ENCODE measurements around the gene CD177.
"Not testable (repeated sequence)": the region's sequence is repeated elsewhere in the genome, so short reads cannot be mapped to it uniquely, and the experiment has no call there.

Gene CD177

DNA sequence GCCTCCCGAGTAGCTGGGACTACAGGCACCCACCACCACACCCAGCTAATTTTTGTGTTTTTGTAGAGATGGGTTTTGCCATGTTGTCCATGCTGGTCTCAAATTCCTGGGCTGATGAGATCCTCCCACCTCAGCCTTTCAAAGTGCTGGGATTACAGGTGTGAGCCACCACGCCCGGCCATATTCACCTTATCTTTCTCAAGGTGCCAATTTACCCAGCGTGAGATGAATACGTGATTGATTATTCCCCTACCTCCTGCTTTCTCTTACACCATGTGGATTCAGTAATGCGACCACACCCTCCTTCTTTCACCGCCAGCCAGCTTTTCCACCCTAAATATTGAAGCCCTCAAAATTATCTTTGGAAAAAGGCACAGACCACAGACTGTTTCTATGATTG, 29.8 kb downstream of the CD177 start:
- not testable (repeated sequence) for DNase-seq

DNA sequence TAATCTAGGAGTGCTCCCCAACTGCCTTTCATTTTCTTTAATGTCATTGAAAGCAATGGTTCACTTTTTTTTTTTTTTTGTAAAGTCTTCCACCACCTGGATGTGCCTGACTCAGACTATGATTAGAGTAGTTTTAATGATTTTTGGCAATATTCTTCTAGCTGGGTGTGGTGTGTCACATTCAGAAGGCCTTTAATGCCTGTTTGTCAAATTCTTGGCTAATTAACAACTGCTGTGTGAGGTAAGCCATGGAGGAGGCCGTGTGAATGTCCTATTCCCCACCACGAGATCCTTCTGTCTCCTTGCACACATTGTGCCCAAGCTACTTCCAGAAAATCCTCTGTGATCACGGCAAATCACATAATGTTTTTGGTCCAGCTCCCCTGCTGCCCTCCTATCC, 30.3 kb downstream of the CD177 start:
- DNase-seq, result not testable (repeated sequence)

DNA sequence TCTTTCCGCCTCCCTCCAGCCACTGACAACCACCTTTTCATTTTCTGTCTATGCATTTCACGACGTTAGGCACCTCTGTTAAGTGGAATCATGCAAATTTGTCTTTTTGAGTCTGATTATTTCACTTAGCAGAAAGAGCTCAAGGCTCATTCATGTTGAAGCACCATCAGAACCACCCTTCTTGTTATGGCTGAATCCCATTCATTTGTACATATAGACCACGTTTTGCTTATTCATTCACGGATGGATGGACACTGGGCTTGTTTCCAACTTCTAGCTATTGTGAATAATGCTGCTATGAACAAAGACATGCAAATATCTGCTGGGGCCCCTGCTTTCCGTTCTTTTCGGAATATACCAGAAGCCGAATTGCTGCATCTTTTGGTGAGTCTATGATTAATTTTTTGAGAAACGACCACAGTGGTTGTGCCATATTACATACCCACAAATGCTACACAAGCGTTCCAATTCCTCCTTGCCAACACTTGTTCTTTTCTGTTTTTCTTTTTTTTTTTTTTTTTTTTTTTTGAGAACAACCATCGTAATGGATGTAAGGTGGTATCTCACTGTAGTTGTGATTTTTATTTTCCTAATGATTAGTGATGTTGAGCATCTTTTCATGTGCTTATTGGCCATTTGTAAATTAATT, 37.5 kb downstream of the CD177 start:
- not testable (repeated sequence) for DNase-seq

DNA sequence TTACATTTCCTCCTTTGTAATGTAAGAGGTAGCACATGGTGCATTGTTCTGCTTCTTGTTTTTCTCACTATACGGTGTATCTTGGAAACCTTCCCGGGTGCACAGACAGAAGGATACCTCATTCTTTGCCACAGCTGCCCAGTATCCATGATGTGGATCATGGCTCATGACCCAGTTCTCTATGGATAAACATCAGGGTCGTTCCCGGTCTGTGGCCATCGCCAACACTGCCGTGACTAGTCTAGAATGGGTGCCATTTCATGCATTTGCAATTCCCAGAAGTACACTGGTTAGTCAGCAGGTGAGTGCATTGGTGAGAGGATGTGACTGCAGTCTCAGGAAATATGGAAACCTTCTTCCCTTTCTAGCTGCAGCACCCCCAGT, 38.1 kb downstream of the CD177 start:
- DNase-seq, result not testable (repeated sequence)

DNA sequence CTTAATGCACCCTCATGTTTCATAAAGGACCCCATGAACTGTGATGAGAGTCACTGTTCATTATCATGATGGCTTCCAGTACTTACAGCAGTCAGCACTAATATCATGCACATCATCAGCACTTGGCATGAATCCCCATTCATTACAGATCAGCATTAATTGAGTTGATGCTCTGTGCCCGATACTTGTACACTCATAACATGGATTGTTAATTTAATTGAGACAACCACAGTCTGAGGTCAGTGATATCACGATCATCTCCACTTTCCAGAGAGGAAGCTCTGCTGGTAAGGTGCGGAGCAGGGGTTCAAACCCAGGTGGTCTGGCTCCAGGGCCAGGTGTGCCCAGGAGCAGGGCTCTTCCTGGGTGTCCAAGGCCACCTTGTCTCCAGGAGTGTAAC, 40.0 kb downstream of the CD177 start:
- DNase-seq, result not testable (repeated sequence)

DNA sequence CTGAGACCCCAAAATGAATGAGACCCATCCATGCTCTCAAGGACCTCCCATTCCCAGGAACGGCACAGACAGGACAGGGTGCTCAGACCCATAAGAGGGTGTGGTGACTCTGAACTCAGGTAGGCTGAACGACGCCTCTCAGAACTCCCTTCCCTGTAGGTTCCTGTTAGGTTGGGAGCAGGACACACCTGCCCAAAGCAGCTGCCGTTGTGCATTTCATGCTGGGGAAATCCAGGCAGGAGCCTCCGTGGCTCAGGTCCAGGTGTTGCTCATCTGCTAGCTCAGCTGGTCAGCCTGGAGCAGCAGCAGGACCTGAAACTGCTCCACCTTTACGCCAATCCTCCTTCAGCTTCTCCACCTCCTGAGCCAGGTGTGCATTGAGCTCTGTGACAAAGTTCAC, 42.1 kb downstream of the CD177 start:
- no peak for DNase-seq

DNA sequence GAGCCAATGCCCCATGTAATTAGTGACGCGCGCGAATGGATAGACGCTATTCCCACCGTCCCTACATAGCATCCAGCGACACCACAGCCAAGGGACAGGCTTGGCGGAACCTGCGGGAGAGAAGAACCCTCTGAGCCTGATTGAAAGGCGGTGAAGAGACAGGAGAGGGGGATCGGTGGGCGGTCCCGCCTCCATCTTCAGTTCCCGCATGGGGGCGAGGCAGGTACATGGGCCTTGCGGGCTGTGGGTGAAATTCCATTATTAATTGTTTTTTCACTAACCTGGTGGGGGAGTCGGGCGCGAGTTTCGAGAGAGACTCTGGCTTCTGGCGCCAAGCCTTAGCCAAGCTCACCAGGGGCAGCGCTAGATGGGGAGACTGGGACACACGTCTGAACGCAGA, 52.8 kb downstream of the CD177 start:
- no peak for DNase-seq

DNA sequence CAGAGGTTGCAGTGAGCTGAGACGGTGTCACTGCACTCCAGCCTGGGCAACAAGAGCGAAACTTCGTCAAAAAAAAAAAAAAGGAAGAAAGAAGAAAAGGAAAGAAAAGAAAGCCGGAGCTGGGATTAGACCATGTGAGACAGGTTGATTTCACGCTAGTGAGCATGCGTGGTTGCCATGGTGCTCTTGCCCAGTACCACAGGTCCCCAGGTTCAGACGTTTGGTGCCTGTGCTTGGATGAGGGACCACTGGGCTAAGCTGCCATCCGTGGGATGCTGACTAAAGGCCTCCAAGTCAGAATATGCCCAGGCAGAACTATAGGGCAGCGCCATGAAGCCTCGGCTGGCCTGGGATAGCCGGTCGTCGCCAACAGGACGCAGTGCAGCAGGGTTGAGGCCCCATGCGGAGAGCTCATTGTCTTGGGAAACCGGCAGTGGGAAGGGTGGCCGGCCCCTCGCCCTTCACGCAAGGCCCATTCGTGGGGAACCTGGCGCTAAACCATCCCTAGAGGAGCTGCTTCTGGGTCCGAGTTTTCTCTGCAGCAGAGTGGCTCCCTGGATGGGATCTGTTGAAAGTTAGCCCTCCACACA, 54.0 kb downstream of the CD177 start:
- no peak for DNase-seq

DNA sequence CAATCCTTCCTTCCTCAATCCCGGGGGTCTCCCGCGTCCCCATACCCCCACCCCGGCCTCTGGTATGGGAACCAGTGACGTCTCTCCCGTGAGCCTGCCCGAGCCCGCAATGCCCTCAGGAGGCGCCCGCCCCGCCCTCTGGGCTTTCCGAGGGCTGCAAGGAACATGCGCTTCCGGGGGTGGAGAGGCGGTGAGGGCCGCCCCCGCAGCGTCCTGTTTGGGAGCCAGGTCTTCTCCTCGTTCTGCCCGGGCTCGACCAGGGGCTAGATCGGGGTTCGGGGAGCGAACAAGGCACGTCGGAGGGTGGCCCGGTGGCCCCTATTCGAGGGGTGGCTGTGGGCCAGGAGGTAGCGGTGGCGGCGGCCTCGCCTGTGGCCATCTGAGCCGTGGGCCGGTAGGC, 54.6 kb downstream of the CD177 start:
- DNase-seq, result no peak

DNA sequence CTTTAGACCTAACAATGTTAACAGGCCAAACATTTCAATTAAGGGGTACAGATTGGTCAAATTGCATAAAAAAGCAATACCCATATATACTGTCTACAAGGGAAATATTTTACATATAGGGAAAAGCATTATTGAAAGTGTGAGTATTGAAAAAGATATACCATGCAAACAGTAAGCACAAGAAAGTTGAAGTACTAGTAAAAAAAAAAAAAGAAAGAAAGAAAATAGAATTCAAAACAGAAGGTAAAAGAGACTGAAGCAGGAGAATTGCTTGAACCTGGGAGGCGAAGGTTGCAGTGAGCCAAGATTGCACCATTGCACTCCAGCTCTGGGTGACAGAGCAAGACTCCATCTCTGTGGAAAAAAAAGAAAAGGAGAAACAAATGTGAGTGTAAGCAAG, 55.9 kb downstream of the CD177 start:
- DNase-seq, result no peak

DNA sequence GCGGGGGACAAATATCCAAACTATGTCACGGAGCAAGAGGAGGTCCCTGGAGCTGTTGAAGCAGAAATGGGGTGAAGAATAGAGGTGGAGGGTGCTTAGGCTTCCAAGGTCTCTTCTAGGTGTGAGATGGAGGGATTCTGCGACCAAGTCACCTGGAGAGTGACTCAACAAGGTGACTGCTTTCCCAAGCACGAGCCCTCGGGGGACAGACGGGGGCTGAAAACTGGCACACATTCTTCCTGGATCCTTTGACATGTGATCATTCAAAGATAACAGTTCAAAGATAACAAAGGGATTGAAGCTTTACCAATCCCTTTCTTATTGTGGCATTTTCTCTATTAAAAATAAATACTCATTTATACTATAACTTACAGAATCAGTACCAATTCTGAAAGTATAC, 59.0 kb downstream of the CD177 start:
- no peak for DNase-seq

All from NK-92 treated with Interleukin-12 subunit alpha and Interleukin-12 subunit beta, amount 100 ng/mL, for 24 hours (cell line).